HG02970 (cell line): Measurements from ENCODE around the gene STIL.
"Not testable (repeated sequence)": the region's sequence is repeated elsewhere in the genome, so short reads cannot be mapped to it uniquely, and the experiment has no call there.

Source experiments
- ATAC-seq: cut with Tn5 transposase; IDR thresholded peaks from one replicate; pipeline ENCODE4 v1.9.1; 2021; ENCODE audit warnings: mild to moderate bottlenecking, moderate library complexity, moderate number of reproducible peaks; ENCODE audit not compliant: unreplicated experiment, low FRiP score

The STIL gene

GRCh38 chr1:47223174-47223920 is 90.6 kb downstream of the STIL start:
- no peak for ATAC-seq

DNA sequence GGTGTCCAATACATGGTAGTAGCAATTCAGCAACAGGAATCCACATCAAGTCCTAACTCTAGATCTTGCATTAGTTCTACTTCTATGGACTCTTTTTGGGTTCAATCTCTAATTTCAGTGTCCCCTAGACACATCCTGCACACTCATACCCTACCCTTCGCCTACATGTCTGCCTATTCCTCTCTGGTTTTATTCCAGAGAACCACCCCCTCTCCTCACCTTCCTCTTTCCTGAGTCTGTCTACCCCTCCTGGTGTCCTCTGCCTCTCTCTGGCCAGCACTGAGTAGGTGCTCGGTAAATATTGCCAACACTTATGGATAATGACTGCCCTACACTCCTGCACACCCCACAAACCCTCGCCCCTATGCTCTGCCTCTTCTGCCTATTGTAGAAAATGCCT is 91.5 kb downstream of the STIL start:
- ATAC-seq, result no peak

- ATAC-seq, result no peak
Observed at GRCh38 chr1:47219590-47220220, 94.2 kb downstream of the STIL start.

DNA sequence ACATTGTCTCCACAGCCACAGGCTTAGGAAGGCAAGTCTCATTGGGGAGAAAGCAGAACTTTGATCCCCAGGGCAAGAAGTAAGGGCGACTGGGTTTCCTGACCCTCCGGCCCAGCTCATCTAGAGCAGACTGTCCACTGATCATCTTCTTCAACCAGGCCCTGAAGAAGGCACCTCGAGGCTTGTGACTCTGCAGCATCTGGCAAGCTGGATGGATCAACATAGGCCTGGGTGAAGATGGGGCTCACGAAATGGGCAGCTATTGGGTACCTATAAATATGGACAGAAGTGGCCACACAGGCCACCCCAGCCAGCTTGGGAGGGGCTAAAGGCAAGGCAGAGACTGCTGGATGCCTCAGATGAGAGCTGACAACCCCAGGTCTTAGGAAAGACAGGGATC is 94.9 kb downstream of the STIL start:
- no peak for ATAC-seq

GRCh38 chr1:47216278-47217059 is 97.5 kb downstream of the STIL start:
- no peak for ATAC-seq

DNA sequence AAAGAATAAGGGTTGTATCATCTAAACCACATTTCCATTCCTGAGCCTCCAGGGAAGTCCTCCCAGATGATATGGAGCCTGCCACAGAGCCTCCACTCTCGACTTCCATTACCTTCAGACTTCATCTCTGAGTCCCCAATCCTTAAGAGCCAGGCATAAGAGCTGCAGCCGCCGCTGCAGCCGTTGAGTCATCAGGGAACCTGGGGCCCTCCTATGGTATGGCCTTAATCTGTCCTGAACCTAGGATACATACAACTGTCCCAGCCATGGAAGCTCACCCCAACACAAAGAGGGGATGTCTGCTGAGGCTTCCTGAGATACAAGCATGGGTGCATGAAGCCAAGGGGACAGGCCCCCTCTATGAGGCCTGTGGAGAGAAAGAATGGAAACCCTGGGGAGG is 98.2 kb downstream of the STIL start:
- no peak for ATAC-seq

GRCh38 chr1:47214549-47214948 is 99.4 kb downstream of the STIL start:
- no peak for ATAC-seq

DNA sequence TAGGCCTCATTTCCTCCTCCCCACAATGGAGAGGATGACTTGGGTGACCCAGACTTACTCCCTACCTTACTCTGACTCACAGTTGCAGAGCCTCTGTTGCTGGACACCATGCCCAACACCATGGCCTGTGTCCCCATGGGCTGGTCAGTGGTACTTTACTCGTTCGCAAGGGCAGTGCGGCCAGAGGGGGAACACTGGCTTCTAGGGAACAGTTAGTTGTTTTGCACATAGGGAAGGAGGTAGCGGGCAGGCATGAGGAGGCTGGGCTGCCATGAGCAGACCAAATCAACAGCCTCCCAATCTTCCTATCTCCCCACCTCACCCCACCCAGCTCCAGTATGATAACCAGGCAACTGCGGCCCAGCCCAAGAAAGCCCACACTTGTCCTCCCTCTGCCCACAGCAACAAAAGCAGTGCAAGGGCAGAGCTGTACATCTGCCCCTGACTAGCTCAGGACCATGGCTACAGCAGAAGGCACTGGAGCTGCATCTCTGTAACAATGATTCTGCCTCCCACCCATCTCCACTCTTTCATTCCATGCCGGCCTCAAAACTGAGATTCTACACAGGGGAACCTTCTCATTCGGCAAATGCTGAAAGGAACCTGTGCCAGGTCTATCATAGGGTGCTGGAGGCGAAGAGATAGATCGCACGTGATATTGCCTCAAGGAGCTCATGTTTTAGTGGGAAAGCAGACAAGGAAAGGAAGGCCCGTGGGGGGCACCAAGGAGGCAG is 100.5 kb downstream of the STIL start:
- no peak for ATAC-seq

DNA sequence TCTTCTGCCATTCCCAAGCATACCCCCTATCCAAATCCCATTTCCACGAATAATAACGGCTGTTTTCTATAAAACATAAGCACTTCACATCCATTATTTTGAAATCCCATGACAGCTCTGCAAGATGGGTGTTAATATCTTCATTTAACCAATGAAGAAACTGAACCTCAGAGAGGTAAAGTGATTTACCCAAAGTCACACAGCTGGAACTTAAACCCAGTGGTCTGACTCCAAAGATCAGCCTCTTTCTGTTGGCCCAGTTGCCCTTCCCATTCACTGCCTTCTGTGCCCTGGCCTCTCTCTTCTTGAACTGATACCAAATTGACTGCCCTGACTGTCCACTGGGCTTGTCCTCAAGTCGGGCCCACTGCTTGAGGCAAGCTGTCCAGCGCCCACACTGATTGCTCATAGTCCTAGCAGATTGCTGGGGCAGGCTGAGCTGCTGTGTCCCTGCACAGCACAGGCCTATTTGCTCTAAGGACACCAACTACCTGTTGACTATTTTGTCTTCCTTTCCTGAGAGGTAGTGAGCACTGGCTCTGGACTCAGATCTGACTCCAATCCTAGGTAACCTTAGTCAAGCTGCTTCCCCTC is 101.2 kb downstream of the STIL start:
- no peak for ATAC-seq

DNA sequence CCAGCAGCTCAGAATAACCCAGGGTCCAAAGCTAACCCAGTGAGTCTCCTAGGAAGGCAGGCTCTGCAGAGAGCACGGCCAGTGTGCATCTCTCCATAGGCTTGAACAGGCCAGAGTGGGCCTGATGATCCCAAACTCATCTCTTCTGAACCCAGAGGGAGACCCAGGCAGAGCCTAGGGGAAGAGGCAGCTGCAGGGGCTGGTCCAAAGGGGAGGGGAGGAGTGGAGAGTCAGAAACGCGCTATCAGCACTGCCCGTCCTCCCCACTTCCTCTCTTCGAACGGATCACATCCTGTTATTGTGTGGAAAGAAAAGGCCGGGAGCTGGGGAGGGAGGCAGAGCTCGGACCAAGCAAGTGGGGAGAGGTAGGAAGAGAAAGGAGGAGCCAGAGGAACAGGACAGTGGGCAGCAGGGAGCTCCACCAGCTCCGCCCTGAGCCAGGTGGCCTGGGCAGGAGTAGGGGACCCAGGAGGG is 102.1 kb downstream of the STIL start:
- no peak for ATAC-seq

DNA sequence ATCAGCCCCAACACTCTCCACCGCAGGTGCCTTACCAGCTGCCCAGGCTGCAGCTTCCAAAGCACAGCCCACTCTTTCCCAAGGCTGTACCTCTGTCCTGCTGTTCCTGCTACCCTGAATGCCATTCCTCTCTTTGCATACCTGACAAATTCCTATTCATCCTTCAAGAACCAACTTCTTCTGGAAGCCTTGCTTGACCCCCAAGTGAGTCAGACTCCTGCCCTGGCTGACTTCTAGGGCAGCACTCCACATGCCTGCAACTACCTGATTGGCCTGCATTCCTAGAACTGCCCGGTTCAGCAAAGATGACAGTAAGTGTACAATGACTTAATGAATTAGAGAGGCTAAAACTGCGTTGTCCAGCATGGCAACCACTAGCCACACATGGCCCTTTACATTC is 103.3 kb downstream of the STIL start:
- ATAC-seq, result no peak

DNA sequence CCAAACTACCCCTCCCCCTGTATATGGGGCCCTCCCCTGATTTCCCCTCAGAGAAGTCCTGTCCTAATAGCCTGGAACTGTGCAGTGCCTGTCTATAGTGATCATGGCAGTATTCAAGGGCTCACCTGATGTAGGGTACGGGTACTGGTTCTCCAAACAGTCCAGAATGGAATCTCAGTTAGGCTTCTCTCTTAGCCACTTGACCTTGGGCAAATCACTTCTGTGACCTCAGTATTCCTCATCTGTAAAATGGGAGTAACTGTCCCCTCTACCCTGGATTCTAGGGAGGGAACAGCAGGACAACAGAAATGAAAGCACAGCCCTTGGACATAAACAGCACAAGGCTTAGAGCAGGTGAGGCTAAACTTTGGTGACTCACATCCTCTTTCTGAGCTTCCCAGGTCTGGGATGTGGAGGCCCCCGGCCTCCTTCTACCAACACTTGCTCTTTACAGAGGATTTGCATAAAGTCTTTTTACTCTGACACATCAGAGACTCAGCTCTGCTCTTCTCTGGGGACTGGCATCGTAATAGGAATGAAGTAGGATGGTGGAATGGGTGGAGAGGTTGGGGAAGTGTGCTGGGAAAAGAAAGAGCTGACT is 104.1 kb downstream of the STIL start:
- ATAC-seq, result no peak

DNA sequence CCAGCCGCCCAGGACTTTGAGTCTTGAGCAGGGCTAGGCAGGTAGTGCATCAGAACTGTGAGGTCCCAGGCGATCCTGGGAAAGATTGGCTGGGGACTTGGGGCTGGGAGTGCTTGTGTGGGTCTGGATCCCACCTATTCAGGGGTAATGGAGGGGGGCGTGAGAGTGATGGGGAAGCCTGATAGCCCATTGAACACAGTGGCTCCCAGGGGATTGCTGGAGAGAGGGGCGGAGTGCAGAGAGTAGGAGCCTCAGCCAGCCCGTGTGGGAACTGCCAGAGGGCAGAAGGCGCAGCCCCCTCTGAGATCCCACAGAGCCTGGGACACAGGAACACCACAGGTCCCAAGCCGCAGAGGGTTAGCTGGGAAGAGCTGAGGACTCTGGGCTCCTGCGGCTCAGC is 104.9 kb downstream of the STIL start:
- no peak for ATAC-seq

GRCh38 chr1:47208374-47208850 is 105.5 kb downstream of the STIL start:
- ATAC-seq, result no peak

- ATAC-seq, result no peak
Observed at GRCh38 chr1:47207803-47208373, 106.1 kb downstream of the STIL start.

DNA sequence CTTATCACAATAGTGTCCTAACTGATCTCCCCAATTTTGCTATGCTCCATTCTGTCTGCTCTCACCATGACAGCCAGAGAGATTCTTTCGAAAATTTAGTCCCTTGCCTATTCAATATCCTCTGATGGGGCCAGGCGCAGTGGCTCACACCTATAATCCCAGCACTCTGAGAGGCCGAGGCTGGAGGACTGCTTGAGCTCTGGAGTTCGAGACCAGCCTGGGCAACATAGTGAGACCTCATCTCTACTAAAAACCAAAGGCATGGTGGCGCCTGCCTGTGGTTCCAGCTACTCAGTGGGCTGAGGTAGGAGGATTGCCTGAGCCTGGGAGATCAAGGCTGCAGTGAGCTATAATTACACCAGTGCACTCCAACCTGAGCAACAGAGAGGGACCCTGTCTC is 108.0 kb downstream of the STIL start:
- ATAC-seq, result no peak

DNA sequence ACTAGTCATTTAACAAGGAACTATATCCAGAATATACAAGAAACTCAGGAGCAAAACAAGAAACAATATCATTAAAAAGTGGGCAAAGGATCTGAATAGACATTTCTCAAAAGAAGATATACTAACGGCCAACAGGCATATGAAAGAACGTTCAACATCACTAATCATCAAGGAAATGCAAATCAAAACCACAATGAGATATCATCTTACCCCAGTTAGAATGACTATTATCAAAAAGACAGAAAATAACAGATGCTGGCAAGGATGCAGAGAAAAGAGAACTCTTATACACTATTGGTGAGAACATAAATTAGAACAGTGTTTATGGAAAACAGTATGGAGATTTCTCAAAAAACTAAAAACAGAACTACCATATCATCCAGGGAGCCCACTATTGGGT is 110.4 kb downstream of the STIL start:
- ATAC-seq, result not testable (repeated sequence)

DNA sequence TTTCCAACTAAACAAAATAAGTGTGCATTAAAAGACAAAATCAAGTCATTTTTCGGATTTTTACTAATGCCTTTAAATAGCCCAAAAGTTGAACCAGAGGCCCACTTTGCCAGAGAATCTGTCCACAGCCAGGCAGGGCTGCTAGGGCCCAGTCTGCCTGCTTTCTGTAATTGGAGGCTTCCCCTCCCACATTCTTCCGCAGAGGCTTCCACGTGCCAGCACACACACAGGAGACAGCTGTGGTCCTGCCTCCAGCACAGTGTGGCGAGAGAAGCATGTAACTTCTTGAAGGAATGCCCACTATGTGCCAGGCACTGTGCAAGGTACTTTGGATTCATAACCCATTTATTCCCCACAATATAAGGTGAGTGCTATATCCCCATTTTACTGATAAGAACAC is 112.8 kb downstream of the STIL start:
- ATAC-seq, result no peak
